OCI-LY3 (cell line): ENCODE results near the gene MCEMP1.
A peak's percentile ranks its signal among the peaks of the same experiment; 100 is the strongest.

Source experiments
- H2AFZ ChIP-seq: fragments of 200-600, 300-600 bp; shearing (Covaris generic); 2 replicates; pipeline ENCODE4 v1.6.0; 2014; ENCODE audit warnings: antibody characterized with exemption, low read depth, low read length
- H3K27ac ChIP-seq: fragments of 200-600, 300-600 bp; sonication (generic); 2 replicates; pipeline ENCODE4 v1.5.1; 2014; ENCODE audit warnings: mild to moderate bottlenecking, low read length, moderate library complexity, mixed read lengths
- H3K27me3 ChIP-seq: fragments of 200-600, 300-600 bp; sonication (generic); 2 replicates; pipeline ENCODE4 v1.6.1; 2014; ENCODE audit warnings: low read depth, low read length, mixed read lengths
- H3K36me3 ChIP-seq: fragments of 200-600, 300-600 bp; sonication (generic); replicated peaks from 2 replicates; pipeline ENCODE3; 2014; ENCODE audit warnings: low read depth, low read length, mixed read lengths
- H3K4me1 ChIP-seq: fragments of 300-600, 200-600 bp; sonication (generic); 2 replicates; pipeline ENCODE4 v1.6.1; 2014; ENCODE audit warnings: low read length, mixed read lengths
- H3K4me2 ChIP-seq: fragments of 200-600, 300-600 bp; sonication (generic); 2 replicates; pipeline ENCODE4 v1.6.1; 2014; ENCODE audit warnings: low read length, mixed read lengths
- H3K4me3 ChIP-seq: fragments of 300-600, 200-600 bp; sonication (generic); 2 replicates; pipeline ENCODE4 v1.5.1; 2014; ENCODE audit warnings: antibody characterized with exemption, mild to moderate bottlenecking, low read length, moderate library complexity
- H3K79me2 ChIP-seq: fragments of 300-600, 200-600 bp; shearing (Covaris generic); 2 replicates; pipeline ENCODE4 v1.6.1; 2014; ENCODE audit warnings: mild to moderate bottlenecking, low read length, mixed read lengths
- H3K9ac ChIP-seq: fragments of 300-600, 200-600 bp; shearing (Covaris generic); 2 replicates; pipeline ENCODE4 v1.6.0; 2014; ENCODE audit warnings: mild to moderate bottlenecking, low read length, moderate library complexity
- H3K9me3 ChIP-seq: fragments of 200-600, 300-600 bp; shearing (Covaris generic); 2 replicates; pipeline ENCODE4 v1.6.1; 2014; ENCODE audit warnings: low read length, mixed read lengths; ENCODE audit not compliant: insufficient read depth
- H4K20me1 ChIP-seq: fragments of 200-600, 300-600 bp; sonication (generic); 2 replicates; pipeline ENCODE4 v1.6.1; 2016; ENCODE audit warnings: low read length, mixed read lengths; ENCODE audit not compliant: insufficient read depth
- EZH2phosphoT487 ChIP-seq: fragments of 200-600 bp; shearing (Covaris generic); IDR thresholded peaks from 2 replicates; pipeline ENCODE4 v1.6.1; 2018; ENCODE audit warnings: antibody characterized with exemption, mixed run types, low read depth
- TF ChIP-seq, protein P1 (sequence below): fragments of 200-600, 300-600 bp; sonication (generic); IDR thresholded peaks from 2 replicates; pipeline ENCODE4 v1.5.1; 2014; ENCODE audit warnings: antibody characterized with exemption, low read length, low read depth

MCEMP1 gene

DNA sequence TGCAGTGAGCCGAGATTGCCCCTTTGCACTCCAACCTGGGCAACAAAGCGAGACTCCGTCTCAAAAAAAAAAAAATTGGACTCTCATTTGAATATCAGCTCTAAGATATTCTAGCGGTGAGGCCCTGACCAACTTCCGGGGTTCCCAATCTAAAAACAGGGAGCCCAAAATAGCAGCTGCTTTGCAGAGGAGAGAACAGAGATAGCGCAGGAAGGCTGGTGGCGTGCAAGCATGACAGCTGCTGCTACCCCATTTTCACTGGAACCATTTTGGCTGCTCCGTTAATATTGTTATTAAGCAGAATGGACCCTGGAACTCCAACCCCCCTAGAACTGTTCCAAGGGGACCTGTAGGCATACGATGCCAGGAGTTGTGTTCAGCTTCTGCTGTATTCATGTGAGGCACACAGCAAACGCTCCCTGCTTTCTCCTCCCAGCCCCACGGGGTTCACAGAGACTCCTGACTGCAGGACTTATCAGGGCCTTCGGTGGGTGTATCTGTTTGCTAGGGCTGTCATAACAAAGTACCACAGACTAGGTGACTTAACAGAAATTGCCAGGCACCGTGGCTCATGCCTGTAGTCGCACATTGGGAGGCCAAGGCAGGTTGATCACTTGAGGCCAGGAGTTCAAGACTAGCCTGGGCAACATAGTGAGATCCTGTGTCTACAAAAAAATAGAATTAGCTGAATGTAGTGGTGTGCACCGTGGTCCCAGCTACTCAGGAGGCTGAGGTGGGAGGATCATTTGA is 28.4 kb upstream of the MCEMP1 start:
- Histone ChIP-seq H3K9me3 (no peaks in the 10 kb centered on the region), H3K27me3 (0 out of 2 replicates have a peak, but pooled peaks cover 3% of the 10 kb centered on the region), H3K27ac (no peak overlapping the region), H3K79me2 (no peaks in the 10 kb centered on the region), H3K4me2 (no peak overlapping the region), H3K9ac (no peak overlapping the region), H3K4me3 (no peak overlapping the region), H4K20me1 (no peaks in the 10 kb centered on the region), H2AFZ (no peak overlapping the region), H3K36me3 (peaks cover 19% of the 10 kb centered on the region), H3K4me1 (peaks cover 28% of the 10 kb centered on the region)
- TF ChIP-seq EZH2phosphoT487: no peak
- TF ChIP-seq, protein P1, sequence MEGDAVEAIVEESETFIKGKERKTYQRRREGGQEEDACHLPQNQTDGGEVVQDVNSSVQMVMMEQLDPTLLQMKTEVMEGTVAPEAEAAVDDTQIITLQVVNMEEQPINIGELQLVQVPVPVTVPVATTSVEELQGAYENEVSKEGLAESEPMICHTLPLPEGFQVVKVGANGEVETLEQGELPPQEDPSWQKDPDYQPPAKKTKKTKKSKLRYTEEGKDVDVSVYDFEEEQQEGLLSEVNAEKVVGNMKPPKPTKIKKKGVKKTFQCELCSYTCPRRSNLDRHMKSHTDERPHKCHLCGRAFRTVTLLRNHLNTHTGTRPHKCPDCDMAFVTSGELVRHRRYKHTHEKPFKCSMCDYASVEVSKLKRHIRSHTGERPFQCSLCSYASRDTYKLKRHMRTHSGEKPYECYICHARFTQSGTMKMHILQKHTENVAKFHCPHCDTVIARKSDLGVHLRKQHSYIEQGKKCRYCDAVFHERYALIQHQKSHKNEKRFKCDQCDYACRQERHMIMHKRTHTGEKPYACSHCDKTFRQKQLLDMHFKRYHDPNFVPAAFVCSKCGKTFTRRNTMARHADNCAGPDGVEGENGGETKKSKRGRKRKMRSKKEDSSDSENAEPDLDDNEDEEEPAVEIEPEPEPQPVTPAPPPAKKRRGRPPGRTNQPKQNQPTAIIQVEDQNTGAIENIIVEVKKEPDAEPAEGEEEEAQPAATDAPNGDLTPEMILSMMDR: no peak

DNA sequence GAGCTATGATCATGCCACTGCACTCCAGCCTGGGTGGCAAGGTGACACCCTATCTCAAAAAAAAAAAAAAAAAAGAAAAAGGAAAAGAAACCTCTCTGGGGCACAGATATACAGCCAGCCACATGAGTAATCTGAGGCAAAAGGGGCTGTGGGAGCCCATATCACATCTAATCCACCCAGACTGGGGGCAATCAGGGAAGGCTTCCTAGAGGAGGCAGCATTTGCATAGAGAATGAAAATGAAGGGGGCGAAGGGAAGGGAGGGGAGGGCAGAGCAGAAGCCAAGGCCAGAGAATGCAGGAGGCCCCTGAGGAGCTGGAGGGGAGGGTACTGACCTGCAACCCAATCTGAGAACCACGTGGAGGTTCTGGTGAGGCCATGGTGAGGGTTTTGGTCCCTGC is 26.7 kb upstream of the MCEMP1 start:
- Histone ChIP-seq H3K4me1 (peaks cover 19% of the 10 kb centered on the region), H4K20me1 (no peaks in the 10 kb centered on the region), H3K9ac (no peak overlapping the region), H3K79me2 (no peaks in the 10 kb centered on the region), H3K9me3 (no peaks in the 10 kb centered on the region), H3K27ac (no peak overlapping the region), H3K4me3 (no peak overlapping the region), H2AFZ (no peak overlapping the region), H3K27me3 (0 out of 2 replicates have a peak, but pooled peaks cover 3% of the 10 kb centered on the region), H3K36me3 (peaks cover 11% of the 10 kb centered on the region), H3K4me2 (no peak overlapping the region)
- TF ChIP-seq EZH2phosphoT487: no peak
- TF ChIP-seq, protein P1: no peak

DNA sequence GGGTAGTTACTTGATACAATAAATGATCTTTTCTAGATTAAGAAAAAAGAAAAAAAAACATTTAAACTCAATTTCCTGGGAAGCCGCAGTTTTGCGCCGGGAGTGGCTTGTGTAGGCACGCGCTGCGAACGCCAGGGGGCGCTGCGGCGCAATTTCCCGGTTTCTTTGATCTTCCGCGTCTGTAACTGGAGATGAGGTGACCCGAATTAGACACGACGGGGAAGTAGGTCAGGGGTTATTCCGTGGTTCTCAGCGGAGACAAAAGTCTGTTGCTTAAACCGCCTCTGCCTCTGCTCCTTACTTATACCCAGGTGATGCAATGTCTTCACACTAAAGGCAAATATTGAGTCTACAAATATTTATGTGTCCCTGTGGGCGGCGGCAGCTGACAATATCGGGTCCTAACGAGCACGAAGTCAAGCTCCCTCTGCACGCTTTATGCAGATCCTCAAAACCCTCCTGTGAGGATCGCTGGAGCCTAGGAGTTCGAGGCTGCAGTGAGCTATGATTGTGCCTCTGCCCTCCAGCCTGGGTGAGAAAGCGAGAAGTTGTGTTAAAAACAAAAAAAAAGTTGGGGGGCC is 24.7 kb upstream of the MCEMP1 start:
- Histone ChIP-seq H3K4me2 (peak overlapping the region; percentile 71), H3K9ac (peak overlapping the region; percentile 33), H3K4me1 (peaks cover 2% of the 10 kb centered on the region; the same call in 1 of the 2 replicates), H3K36me3 (peaks cover 2% of the 10 kb centered on the region), H2AFZ (peak overlapping the region; percentile 81), H3K79me2 (no peaks in the 10 kb centered on the region), H3K9me3 (no peaks in the 10 kb centered on the region), H3K27ac (no peak overlapping the region), H3K4me3 (peak overlapping the region; percentile 70), H4K20me1 (no peaks in the 10 kb centered on the region), H3K27me3 (0 out of 2 replicates have a peak, but pooled peaks cover 3% of the 10 kb centered on the region)
- TF ChIP-seq, protein P1: peak; percentile 98
- no peak for TF ChIP-seq EZH2phosphoT487

DNA sequence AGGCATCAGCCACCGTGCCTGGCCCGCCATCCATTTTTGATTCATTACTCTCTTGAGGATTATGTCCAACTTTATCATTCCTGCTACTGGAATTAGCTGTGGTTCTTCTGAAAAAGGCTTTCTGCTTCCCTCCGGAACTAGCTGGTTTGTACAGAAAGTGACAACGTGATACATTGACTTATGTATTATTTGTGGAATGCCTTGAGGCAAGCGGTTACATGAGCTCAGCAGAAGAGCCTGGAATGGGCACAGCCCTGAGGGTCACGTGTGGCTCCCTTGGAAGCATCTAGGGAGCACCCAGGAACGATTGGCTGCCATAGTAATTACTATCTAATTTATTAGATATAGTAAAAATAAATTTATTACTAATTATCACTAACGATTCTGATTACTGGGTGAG is 22.5 kb upstream of the MCEMP1 start:
- H2AFZ ChIP-seq: no peak overlapping the region
- no peak overlapping the region for H3K9ac ChIP-seq
- no peak overlapping the region for H3K27ac ChIP-seq
- H3K27me3 ChIP-seq: peaks cover 10% of the 10 kb centered on the region
- peaks cover 2% of the 10 kb centered on the region; the same call in 1 of the 2 replicates for H3K4me1 ChIP-seq
- no peaks in the 10 kb centered on the region for H3K79me2 ChIP-seq
- no peaks in the 10 kb centered on the region for H4K20me1 ChIP-seq
- TF ChIP-seq, protein P1: no peak
- TF ChIP-seq EZH2phosphoT487: no peak
- H3K4me2 ChIP-seq: no peak overlapping the region
- no peak overlapping the region for H3K4me3 ChIP-seq
- no peaks in the 10 kb centered on the region for H3K36me3 ChIP-seq
- no peaks in the 10 kb centered on the region for H3K9me3 ChIP-seq
